T-helper 2 cell treated with Interferon-gamma antibody and Interleukin-4, amounts not matched to agents 100 ng/mL and 5 ng/mL, for 36 hours (primary cell): ENCODE measurements around the gene CD34. TPM values are rescaled to one million over a fixed set of nuclear protein-coding genes. Genes with fewer than 3 reads are reported as not detected.
"Not testable (repeated sequence)": the region's sequence is repeated elsewhere in the genome, so short reads cannot be mapped to it uniquely, and the experiment has no call there.

Experiments used
- intact Hi-C: fragments of 100-400 bp; cut with micrococcal nuclease; formaldehyde crosslinking; loops from one replicate; pipeline ENCODE4 v1.15.1; 2023
- total RNA-seq: library from RNA; stranded (reverse); gene quantifications from 2 replicates; pipeline ENCODE4 v1.2.3, GENCODE V29; 2022

CD34 gene
- total RNA-seq, 1 donor from 2014 or later = 0.05 TPM

DNA sequence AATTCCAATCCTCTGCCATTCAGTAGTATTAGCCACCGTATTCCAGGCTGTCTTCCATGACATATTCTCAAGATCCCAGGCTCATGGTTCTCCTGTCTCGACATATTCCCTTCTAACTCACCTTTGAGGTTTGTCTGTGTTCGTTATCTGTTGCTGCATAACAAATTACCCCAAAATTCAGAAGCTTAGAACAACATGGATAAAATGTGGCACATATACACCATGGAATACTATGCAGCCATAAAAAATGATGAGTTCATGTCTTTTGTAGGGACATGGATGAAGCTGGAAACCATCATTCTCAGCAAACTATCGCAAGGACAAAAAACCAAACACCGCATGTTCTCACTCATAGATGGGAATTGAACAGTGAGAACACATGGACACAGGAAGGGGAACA lies 33.0 kb downstream of the CD34 start:
- intact Hi-C loops = not testable (repeated sequence)

DNA sequence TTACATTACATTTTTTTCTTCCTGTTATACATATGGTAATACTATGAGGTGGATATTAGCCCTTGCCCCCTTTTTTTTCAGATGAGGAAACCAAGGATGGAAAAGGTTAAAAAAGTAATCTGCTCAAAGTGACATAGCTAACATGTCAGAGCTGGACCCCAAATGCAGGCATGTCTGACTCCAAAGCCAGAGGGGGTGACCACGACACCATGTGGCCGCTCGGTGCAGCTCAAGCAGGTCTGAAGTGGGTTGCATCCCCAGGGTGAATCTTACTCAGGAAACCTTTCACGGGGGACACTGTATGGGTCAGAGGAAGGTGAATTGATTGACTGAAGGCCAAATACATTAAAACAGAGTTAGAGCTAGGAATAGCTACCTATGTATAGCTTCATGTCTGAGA lies 34.8 kb downstream of the CD34 start:
- intact Hi-C loops = no loop called here

DNA sequence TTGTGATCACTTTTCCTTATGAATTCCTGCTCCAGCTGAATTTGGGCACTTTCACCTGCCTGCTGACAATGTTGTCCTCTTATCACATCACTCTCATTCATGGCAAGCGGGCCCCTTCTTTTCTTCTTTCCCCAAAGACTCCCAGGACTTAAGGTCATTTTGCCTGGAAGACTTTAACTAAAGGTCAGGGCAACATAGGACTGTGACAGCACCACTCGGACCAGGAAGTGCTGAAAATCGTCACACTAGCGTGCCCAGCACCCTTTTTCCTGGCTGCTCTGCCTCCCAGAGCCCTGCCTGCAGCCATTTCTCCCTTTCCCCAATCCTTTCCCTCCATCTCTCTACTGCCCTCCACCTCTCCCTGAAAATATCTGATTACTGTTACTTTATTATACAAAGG lies 35.4 kb downstream of the CD34 start:
- intact Hi-C loops = no loop called here

DNA sequence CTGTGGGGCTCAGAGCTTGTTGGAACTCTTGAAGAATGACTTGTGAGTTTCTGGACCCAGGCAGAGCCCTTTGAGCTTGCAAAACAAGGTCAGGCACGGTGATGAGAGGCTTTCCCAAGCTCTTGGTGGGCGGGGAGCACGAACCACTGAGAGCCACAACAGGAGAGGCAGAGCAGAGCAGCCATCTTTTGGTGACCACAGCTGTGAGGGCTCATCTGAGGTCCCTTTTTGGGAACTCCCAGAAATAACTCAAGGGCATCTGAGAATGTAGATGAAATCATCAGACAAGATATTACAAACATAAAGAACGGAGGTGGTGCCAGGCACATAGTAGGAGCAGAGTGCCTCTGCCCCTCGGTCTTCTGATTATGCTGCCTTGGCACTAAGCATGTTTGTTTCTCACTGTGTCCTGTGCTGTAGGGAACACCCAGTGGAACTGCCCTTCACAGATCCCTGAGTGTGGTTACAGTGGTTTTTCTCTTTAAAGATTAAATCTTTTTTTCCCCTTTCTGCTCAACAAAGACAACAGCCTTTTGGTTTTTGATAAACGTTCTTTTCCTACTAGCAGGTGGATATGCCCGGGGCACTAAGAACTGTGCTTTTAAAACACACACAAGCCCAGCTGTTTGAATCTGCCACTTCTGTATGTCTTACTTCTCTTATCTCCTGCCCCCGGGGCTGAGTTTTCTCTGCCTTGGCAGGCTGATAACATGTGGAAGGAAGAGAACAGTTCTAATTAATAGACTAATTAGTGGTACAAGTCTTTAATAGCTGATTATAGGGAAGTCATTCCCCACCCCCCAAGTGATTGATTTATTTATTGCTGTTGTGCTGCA lies 37.7 kb downstream of the CD34 start:
- intact Hi-C loops = loop anchor here (1.0 kb wide), 1 partner anchor 10 kb away; no protein-coding TSS in a partner anchor

DNA sequence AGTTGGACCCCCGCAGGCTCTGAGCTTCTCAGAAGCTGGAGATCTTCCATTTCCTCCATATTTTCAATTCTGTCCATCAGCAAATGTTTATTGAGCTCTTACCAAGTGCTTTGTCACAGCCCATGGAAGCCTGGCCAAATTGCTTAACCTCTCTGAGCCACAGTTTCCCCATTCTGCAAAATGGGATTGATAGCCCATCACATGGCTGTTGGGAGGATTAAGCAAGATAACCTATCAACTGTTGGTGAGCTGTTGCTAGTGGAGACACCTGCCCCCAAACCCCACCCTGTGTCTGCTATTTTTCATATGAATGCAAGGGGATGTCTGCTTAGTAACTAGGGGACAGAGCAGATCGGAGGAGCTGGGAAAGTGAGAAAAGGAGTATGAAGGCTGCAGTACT lies 38.3 kb downstream of the CD34 start:
- intact Hi-C loops = loop anchor here (1.0 kb wide), 1 partner anchor 11 kb away; no protein-coding TSS in a partner anchor

DNA sequence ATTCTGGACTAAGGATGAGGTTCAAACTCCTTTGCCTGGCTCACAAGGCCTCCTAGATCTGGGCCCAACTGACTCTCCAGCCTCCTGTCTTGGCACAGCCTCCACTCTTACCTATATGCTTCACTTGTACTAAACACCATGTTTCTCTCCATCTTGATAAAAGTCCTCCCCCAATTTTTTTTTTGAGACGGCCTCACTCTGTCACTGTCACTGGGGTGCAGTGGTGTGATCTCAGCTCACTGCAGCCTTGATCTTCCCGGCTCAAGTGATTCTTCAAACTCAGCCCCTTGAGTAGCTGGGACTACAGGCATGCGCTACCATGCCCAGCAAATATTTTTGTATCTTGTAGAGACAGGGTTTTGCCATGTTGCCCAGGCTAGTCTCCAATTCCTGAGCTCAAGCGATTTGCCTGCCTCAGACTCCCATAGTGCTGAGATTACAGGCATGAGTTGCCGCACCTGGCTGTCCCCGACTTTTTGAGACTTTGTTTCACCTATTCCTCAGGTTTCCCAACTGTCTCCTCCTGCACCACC lies 39.7 kb downstream of the CD34 start:
- intact Hi-C loops = no loop called here

DNA sequence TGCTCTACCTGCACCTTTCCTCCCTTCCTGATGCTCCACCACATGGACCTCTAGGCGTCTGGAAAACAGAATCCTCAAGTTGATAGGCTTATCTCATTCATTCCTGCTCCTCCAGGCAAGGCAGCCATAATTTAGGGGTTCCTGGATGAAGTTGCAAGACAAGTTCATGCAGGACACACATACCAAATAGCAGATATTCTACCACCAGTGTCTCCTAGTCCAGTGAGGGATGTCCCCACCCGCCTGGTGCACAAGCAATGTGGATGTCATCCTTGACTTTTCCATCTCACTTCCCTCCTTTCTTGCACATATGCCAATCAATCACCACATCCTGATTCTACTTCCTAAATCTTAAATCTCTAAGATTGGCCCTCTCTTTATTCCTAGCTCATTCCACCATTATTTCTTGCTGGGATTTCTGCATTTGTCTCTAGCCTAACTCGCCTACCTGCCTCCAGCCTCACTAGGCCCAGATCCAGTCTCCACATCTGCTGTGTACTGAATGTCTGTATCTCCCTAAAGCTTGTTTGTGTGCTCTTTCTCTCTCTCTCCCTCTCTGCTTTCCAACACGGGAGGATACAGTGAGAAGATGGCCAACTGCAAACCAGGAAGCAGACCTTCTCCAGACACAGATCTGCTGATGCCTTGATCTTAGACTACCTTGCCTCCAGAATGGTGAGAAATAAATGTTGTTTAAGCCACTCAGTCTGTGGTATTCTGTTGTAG lies 40.5 kb downstream of the CD34 start:
- intact Hi-C loops = no loop called here

DNA sequence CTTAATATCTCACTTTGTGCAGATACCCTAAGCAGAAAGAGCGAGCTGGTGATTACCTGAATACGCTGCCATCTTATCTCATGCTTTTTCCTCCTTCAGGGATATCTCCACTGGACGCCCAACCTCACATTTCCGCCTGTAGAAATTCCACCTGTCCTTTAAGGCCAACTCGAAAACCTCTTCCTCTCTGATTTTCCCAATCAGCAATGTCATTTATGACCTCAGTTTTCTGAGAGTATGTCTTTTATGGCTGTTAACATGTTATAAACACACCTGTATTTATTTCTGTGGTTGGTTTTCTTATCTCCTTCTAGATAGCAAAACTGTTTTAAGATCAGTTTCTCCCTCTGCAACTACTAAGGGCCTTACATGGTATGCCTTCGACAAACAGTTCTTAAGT lies 41.1 kb downstream of the CD34 start:
- intact Hi-C loops = loop anchor here (1.0 to 5.0 kb wide), 5 partner anchors 13 to 118 kb away; partner anchors contain the start of gene CD46

DNA sequence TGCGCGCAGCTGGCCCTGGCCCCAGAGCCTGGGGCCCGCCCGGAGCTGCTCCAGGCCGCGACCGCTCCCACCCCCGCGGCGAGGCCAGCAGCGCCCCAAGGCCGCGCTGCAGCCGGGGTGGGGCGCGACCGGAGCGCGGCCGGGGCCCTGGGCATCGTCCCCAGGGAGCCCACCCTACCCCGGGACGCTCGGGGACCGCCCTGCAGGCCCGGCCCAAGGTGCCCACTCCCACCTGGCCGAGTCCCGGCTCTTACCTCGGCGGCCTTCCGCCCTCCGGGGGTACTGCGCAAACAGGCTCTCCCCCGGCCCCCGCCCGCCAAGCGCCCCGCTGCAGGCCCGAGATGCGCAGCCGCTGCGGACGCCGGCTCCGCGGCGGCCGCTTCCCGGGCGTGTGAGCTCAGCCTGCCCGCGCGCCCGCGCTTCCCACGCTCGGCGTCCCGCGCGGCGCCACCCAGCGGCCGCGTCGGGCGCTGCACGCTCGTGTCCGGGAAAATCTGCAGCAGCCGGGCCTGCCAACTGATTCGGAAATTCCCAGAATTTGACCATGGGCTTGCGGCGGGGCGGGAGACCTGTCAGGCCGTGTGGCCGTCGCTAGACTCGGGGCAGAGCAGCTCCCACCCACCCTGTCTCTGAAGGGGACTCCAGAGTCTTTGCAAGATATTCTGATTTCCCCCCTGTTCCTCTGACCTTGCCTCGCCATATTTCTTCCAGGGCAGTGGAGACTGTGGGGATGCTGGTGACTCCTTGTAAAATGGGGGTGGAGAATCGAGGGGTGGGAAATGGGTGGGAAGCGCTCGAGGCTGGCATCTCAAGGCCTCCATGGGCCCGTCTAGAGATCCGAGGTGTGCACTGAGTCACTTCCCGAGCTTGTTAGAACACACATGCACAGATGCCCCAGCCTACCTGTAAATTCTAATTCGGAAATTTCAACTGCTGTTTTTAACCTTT lies 41.9 kb downstream of the CD34 start:
- intact Hi-C loops = loop anchor here (1.0 to 5.0 kb wide), 5 partner anchors 14 to 117 kb away; partner anchors contain the start of gene CD46

DNA sequence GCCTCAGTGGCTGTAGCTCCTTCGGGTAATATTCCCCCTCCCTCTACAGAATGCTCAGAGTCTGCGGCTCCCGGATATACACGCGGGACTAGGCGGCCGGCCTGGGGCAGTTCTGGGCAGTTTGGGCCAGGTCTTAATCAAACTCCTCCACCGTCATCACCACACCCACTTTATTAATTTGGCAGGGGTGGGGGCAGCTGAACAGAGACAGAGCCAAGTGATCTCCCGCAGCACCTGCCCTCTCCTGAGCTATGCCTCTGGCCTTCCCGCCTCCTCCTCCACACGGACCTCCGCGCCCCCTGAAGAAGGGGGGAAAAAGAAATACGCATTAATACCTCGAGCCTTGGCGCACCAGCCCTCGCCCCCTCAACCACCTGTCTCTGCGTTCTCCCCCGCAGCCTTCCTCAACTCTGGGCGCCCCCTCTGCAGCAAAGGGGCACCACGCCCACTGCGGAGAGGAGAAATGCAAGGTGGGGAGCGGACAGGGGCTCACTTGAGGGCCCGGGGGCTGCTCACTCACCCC lies 42.6 kb downstream of the CD34 start:
- intact Hi-C loops = loop anchor here (2.0 to 5.0 kb wide), 4 partner anchors 14 to 116 kb away; partner anchors contain the start of gene CD46

DNA sequence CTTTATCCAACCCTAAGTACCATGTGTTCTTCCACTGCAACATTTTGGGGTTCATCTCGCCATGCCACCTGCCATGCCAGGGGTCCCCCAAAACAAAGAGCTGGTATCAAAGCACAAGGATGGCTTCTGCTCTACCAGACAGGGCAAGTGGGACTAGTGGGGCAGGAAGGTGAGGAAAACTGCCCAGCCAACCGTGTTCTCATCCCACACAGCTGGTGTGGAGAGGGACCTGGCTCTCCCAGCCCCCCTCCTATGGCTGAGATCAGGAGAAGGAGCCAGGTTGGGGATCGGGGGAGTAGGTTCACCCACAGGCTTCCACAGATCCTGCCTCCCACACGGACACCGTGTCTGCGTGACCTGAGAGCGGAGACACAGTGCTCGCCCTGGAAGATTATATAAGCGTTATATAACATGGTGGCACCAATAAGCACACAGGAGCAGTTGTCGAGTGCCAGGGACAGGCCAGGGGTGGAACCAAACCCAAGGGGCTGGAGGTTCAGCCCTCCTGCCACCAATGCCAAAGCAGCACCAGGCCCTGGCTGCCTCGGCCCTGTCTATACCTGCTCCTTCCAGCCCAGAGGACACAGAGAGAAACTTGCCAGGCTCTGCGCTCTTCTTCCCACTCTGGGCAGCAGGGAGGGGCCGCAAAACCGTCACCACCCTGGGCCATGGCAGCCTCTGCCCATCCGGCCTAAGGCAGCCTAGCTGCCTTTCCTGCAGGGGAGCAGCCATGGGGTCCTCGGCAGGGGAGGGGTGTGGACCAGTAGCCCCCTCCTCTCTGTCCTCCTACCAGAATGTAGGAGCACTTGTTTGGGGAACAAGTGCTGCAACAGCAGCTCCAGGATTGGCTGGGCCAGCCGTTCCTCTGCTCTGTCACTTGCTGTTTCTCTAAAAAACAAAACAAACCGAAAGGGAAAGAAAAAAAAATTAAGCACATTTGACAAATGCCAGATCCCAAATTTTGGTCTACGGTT lies 43.5 kb downstream of the CD34 start:
- intact Hi-C loops = loop anchor here (2.0 to 5.0 kb wide), 4 partner anchors 15 to 115 kb away; partner anchors contain the start of gene CD46

DNA sequence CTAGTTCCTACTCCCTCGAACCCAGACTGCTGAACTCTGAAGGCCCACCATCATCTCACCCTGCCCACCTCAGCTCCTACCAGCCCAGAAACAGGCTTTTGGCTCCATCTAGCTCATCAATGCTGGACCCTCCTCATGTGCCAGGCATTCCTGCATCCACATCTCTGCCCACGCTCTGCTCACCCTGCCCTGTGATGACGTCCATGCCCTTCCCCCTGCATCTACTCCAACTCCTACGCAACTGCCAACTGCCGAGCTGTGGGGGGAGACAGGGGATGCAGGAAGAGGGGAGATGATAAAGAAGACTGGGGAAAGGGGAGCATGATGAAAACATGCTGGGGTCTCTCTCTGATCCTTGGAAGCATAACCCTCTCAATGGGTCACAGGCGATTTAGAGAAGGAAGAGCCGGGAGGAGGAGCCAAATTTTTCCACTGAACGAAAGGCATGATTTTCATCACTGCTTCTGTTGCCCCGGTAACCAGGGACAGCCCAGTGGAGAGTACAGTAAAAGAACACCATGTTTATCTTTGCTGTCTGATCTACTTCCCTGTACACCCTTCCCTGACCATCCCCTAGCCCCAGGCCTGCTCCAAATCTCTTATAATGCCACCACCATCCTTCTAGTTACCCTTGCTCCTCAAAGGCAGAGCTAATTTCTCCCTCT lies 44.3 kb downstream of the CD34 start:
- intact Hi-C loops = loop anchor here (5.0 kb wide), 2 partner anchors 96 to 114 kb away; partner anchors contain the start of gene CD46

DNA sequence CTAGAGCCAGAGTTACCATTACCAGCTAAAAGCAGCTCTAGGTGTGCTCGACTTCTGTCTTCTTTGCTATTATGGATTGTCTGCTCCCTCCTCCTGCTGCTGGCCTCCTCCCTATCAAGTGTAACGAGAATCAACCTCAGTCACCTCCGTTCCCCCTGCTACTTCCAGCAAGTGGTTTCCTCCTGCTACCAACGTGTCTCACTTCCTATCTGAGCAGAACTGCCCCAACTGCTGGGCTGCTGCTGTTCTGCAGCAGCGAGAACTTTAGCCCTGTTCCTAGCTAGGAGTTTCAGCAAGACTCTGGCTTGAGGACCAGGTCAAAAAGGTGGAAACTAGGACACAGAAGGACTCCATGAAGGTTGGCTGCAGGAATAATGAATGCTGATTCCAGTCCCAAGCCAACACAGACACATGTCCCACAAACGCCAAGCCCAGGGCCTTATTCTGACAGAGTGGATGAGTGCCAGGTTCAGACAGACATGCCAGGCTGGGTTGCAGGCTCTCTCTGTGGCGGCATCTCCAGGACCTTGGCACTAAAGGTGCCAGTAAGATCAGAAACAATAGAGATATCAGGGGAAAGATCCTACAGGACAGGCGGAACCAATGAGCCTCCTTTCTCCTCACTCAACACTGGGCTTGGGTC lies 46.9 kb downstream of the CD34 start:
- intact Hi-C loops = no loop called here

DNA sequence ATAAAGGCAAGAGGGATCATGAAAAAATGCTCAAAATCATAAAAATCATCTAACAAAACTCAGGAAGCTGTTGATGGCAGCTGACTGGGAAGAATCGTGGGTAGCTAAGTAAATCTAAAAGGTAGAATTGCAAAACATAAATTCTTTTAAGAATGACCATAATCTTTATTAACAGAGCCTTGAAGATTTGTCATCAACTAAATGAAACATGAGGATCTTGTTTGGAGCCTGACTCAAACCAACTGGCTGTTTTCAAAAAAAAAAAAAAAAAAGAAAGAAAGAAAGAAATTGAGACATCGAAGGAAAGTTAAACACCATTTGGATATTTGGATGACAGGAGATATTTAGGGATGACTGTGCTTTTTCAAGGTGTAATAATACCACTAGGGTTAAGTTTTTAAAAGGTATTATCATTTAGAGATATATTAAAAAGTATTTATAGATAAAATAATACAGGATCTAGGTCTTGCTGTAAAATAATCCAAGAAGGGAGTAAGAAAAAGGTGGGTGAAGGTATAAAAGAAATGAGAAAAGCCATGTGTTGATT lies 48.6 kb downstream of the CD34 start:
- intact Hi-C loops = no loop called here

DNA sequence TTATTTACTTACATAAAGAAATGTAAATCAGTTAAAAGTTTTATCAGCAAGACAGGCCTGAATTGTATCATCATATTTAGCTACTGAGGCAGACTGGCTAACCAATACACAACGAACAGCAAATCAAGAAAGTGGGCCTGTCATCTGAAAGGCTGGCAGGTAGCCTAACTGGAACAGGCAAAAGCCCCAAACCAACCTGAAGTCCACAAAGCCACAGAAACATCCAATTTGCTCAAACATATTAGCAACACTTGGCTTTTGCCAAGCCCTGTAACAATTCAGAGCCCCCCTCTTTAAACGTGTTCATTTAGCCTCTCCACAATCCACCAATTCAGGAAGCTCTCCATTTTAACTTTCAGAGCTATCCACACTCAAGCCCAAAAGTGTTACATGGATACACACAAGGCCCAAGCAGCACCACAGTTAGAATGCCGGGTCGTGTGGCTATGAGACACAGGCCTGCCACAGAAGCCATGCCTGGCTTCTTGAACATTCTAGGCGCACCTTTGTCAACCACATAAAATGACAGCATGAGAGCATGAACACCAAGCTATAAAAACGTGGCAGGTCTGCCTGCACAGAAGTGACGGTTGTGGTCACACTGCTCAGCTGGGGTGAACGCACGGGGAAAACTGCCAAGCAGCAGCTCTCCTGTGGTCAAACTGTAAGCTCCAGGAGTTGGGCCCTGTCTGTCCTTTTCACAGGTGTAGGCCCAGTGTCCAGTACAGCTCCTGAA lies 49.3 kb downstream of the CD34 start:
- intact Hi-C loops = no loop called here

DNA sequence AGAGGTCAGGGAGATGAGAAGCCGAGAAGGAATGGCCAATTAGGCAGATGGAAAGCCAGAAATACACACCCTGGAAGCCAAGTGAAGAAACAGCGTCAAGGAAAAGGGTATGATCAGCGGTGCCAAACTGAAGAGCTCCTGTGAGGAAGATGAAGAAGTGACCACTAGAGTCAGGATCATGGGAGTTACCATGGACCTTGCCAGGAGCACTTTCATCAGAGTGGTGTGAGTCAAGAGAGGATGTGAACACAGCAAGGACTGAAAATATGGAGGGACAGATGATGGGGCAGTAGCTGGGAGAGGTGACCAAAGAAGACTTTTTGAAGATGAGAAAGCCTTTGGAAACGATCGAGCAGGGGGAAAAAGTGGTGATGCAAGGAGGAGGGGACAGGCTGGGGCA lies 50.4 kb downstream of the CD34 start:
- intact Hi-C loops = no loop called here

DNA sequence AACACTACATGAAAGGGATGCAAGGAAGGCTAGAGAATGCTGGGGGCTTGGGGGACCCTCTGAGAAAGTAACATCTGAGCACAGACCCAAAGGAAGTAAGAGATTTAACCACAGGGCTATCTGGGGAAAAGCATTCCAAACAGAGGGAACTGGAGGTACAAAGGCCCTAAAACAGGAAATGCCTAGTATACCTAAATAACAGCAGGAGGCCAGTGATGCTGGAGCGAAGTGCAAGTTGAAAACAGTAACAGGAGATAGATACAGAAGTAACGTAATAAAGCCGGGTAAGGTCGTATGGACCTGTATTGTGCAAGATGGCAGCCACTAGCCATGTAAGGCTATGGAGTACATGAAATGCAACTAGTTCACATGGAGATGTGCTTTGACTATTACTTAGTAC lies 52.1 kb downstream of the CD34 start:
- intact Hi-C loops = no loop called here
